ENCODE measurements around the gene TCEAL9. TPM values are rescaled to one million over a fixed set of nuclear protein-coding genes. Genes with fewer than 3 reads are reported as not detected.

TCEAL9 gene
- total and polyA plus RNA-seq, 2 of the 8 experiments (the other 6 are each of a cell fraction or from before 2014, with no cell fraction given) = 22.2 to 36.8 TPM

- Histone ChIP-seq H3K23me2 (ENCODE audit: low read depth, low read length) (no peaks in the 10 kb centered on the region), H4K91ac (replicated peaks; ENCODE audit: insufficient read length, low read length) (no peak overlapping the region), H3K27me3 (replicated peaks in 1 of 4; ENCODE audit: control insufficient read depth in 3 of 4, extremely low read depth in 1 of 4, insufficient read depth in 3 of 4, low read length in 3 of 4) (peaks cover 0 to 14% (median 3%) of the 10 kb centered on the region in 4 experiments; a peak in 3 of 7 replicates), H3K4me2 (ENCODE audit: insufficient read depth in 1 of 2, low read depth in 2 of 2, low read length in 2 of 2) (peak overlapping the region; percentile 75 to 83), H3K18ac (ENCODE audit: extremely low read depth, low read length) (peak overlapping the region; percentile 83; the same call in 1 of the 2 replicates), H2AFZ (ENCODE audit: low read length) (no peak overlapping the region; the same call in 1 of the 2 replicates), H3K56ac (replicated peaks; ENCODE audit: insufficient read length, low read depth, low read length) (no peak overlapping the region), H3K9ac (replicated peaks in 1 of 4; ENCODE audit: extremely low read depth in 1 of 4, low read depth in 3 of 4, low read length in 3 of 4) (peak overlapping the region; percentile 10 to 86 (median 73)), H4K8ac (ENCODE audit: extremely low read depth, insufficient read depth, low read length) (peak overlapping the region; percentile 9; the same call in 1 of the 2 replicates), H3K4me3 (ENCODE audit: extremely low read depth in 1 of 4, insufficient read depth in 2 of 4, low read depth in 3 of 4, low read length in 4 of 4) (peak overlapping the region; percentile 74 to 96 (median 84)), H4K20me1 (replicated peaks in 1 of 2; ENCODE audit: control insufficient read depth in 1 of 2, insufficient read depth in 2 of 2, low read length in 2 of 2) (no peaks in the 10 kb centered on the region), H3K36me3 (ENCODE audit: control insufficient read depth in 2 of 4, insufficient read depth in 4 of 4, low read length in 3 of 4) (peaks cover 0 to 3% (median 0%) of the 10 kb centered on the region in 4 experiments; a peak in 1 of 8 replicates), H3K9me3 (ENCODE audit: insufficient read depth in 2 of 2, low read depth in 1 of 2, low read length in 1 of 2) (no peaks in the 10 kb centered on the region), H3K79me1 (ENCODE audit: low read depth, low read length) (no peaks in the 10 kb centered on the region), H3K23ac (ENCODE audit: insufficient read length) (no peak overlapping the region), H3K4ac (replicated peaks; ENCODE audit: insufficient read length, low read depth, low read length) (no peak overlapping the region), H4K5ac (ENCODE audit: insufficient read length, low read depth, low read length) (peak overlapping the region; percentile 33), H2BK5ac (ENCODE audit: low read depth, low read length) (no peak overlapping the region), H2BK20ac (ENCODE audit: low read length) (no peak overlapping the region), H3K79me2 (ENCODE audit: control insufficient read depth in 1 of 2, insufficient read depth in 2 of 2, low read length in 2 of 2) (no peaks in the 10 kb centered on the region; a peak in 2 of 4 replicates), H2BK12ac (ENCODE audit: low read depth, low read length) (no peak overlapping the region), H2BK15ac (ENCODE audit: low read length) (no peak overlapping the region), H2AK5ac (ENCODE audit: low read depth, low read length) (no peak overlapping the region), H3K14ac (ENCODE audit: insufficient read length) (no peak overlapping the region), H2BK120ac (replicated peaks; ENCODE audit: low read depth, low read length) (no peak overlapping the region), H3K27ac (ENCODE audit: low read depth, low read length) (peak overlapping the region; percentile 75; the same call in 1 of the 2 replicates), H3K4me1 (replicated peaks in 1 of 4; ENCODE audit: control insufficient read depth in 3 of 4, insufficient read depth in 4 of 4, low read length in 3 of 4) (no peaks in the 10 kb centered on the region)
- ChIA-PET POLR2A (ENCODE audit: partially characterized antibody) (interaction anchor here (0.9 to 3.9 kb wide), 7 partner anchors 10 to 48 kb away, joined by 3 to 12 read pairs (median 4); partner anchors contain the start of genes BEX3 and TCEAL9), CTCF (ENCODE audit: partially characterized antibody) (interaction anchor here (1.0 to 1.9 kb wide), 3 partner anchors 20 to 61 kb away, joined by 3 to 6 read pairs (median 3); no protein-coding TSS in a partner anchor)
- no peak for DNase-seq (ENCODE audit: low read depth in 1 of 2, low spot score in 2 of 2)
- 17% methylated on average over 3 of the region's 7 CpGs; no CpG with 5 or more reads in 1 of the 2 experiments for WGBS, 2 experiments (ENCODE audit: extremely low coverage in 1 of 2, insufficient coverage in 1 of 2, insufficient read length in 1 of 2, insufficient replicate concordance in 2 of 2, low coverage in 1 of 2, low lambda C conversion rate in 2 of 2, missing lambda C conversion rate in 1 of 2)
- no peak for FAIRE-seq
- TF ChIP-seq POLR2AphosphoS5 (IDR thresholded peaks at IDR 0.05; ENCODE audit: low read depth, low read length) (no peak), FOSL1 (IDR thresholded peaks at IDR 0.05; ENCODE audit: insufficient read depth, low read depth, low read length) (no peak), GTF2F1 (IDR thresholded peaks at IDR 0.05; ENCODE audit: borderline replicate concordance, low read depth, low read length) (no peak), RFX5 (IDR thresholded peaks at IDR 0.05; ENCODE audit: borderline replicate concordance, low read depth, low read length) (no peak), JUN (IDR thresholded peaks at IDR 0.05; ENCODE audit: low read depth, low read length) (no peak), PHF8 (conservative IDR thresholded peaks at IDR 0.05; ENCODE audit: low read depth, low read length) (no peak)
Measured at GRCh38 chrX:103405009-103405333, 48.7 kb downstream of the TCEAL9 start.
